ENCODE data around the gene COL28A1. TPM values are rescaled to one million over a fixed set of nuclear protein-coding genes. Genes with fewer than 3 reads are reported as not detected.

The COL28A1 gene
- polyA plus RNA-seq, 1 donor, result 4.0 TPM

- Histone ChIP-seq H3K27ac (ENCODE audit: low read length) (no peak overlapping the region), H3K27me3 (ENCODE audit: control insufficient read depth, insufficient read depth, low read length) (no peaks in the 10 kb centered on the region), H3K9me3 (ENCODE audit: control insufficient read depth, low read depth, low read length) (no peaks in the 10 kb centered on the region)
Measured at GRCh38 chr7:7542251-7542835, 6.7 kb upstream of the COL28A1 start.

GRCh38 chr7:7539711-7540110 lies 4.0 kb upstream of the COL28A1 start:
- no peaks in the 10 kb centered on the region for H3K36me3 ChIP-seq (ENCODE audit: control insufficient read depth, insufficient read depth, low read length)
- H3K4me1 ChIP-seq (ENCODE audit: control insufficient read depth, insufficient read depth, low read length), result no peaks in the 10 kb centered on the region
- H3K9me3 ChIP-seq (ENCODE audit: control insufficient read depth, low read depth, low read length), result no peaks in the 10 kb centered on the region
- H3K27me3 ChIP-seq (ENCODE audit: control insufficient read depth, insufficient read depth, low read length), result no peaks in the 10 kb centered on the region
- no peak overlapping the region for H3K27ac ChIP-seq (ENCODE audit: low read length)
- no peak for DNase-seq
- 76% methylated on average over 3 of the region's 4 CpGs for WGBS (ENCODE audit: insufficient coverage, low lambda C conversion rate)
- H3K4me3 ChIP-seq (ENCODE audit: low read length), result no peak overlapping the region

More at GRCh38 chr7:7542251-7542835, 6.7 kb upstream of the COL28A1 start:
- WGBS (ENCODE audit: insufficient coverage, low lambda C conversion rate), result 73% methylated on average over 3 of the region's 4 CpGs
- no peak for DNase-seq
- Histone ChIP-seq H3K36me3 (ENCODE audit: control insufficient read depth, insufficient read depth, low read length) (no peaks in the 10 kb centered on the region), H3K4me3 (ENCODE audit: low read length) (no peak overlapping the region), H3K4me1 (ENCODE audit: control insufficient read depth, insufficient read depth, low read length) (no peaks in the 10 kb centered on the region)

- Histone ChIP-seq H3K4me3 (ENCODE audit: low read length) (no peak overlapping the region), H3K27ac (ENCODE audit: low read length) (no peak overlapping the region), H3K36me3 (ENCODE audit: control insufficient read depth, insufficient read depth, low read length) (no peaks in the 10 kb centered on the region), H3K27me3 (ENCODE audit: control insufficient read depth, insufficient read depth, low read length) (no peaks in the 10 kb centered on the region), H3K4me1 (ENCODE audit: control insufficient read depth, insufficient read depth, low read length) (no peaks in the 10 kb centered on the region), H3K9me3 (ENCODE audit: control insufficient read depth, low read depth, low read length) (no peaks in the 10 kb centered on the region)
- no CpG with 5 or more reads among the region's 4 CpGs for WGBS (ENCODE audit: insufficient coverage, low lambda C conversion rate)
- no peak for DNase-seq
Measured at GRCh38 chr7:7539152-7539551, 3.5 kb upstream of the COL28A1 start.

GRCh38 chr7:7537711-7538110 lies 2.0 kb upstream of the COL28A1 start:
- no peaks in the 10 kb centered on the region for H3K9me3 ChIP-seq (ENCODE audit: control insufficient read depth, low read depth, low read length)
- H3K27ac ChIP-seq (ENCODE audit: low read length), result no peak overlapping the region
- no peaks in the 10 kb centered on the region for H3K27me3 ChIP-seq (ENCODE audit: control insufficient read depth, insufficient read depth, low read length)
- no peak for DNase-seq
- WGBS (ENCODE audit: insufficient coverage, low lambda C conversion rate), result 100% methylated on average over 2 of the region's 2 CpGs
- no peak overlapping the region for H3K4me3 ChIP-seq (ENCODE audit: low read length)
- H3K36me3 ChIP-seq (ENCODE audit: control insufficient read depth, insufficient read depth, low read length), result no peaks in the 10 kb centered on the region
- no peaks in the 10 kb centered on the region for H3K4me1 ChIP-seq (ENCODE audit: control insufficient read depth, insufficient read depth, low read length)

- H3K4me3 ChIP-seq (ENCODE audit: low read length), result no peak overlapping the region
- DNase-seq, result no peak
- H3K27ac ChIP-seq (ENCODE audit: low read length), result no peak overlapping the region
- H3K9me3 ChIP-seq (ENCODE audit: control insufficient read depth, low read depth, low read length), result no peaks in the 10 kb centered on the region
- no peaks in the 10 kb centered on the region for H3K27me3 ChIP-seq (ENCODE audit: control insufficient read depth, insufficient read depth, low read length)
- H3K36me3 ChIP-seq (ENCODE audit: control insufficient read depth, insufficient read depth, low read length), result no peaks in the 10 kb centered on the region
- no peaks in the 10 kb centered on the region for H3K4me1 ChIP-seq (ENCODE audit: control insufficient read depth, insufficient read depth, low read length)
- WGBS (ENCODE audit: insufficient coverage, low lambda C conversion rate), result 60% methylated on average over 1 of the region's 5 CpGs
Measured at GRCh38 chr7:7536396-7537019, 835 bp upstream of the COL28A1 start.

- Histone ChIP-seq H3K4me3 (ENCODE audit: low read length) (no peak overlapping the region), H3K27ac (ENCODE audit: low read length) (no peak overlapping the region), H3K36me3 (ENCODE audit: control insufficient read depth, insufficient read depth, low read length) (no peaks in the 10 kb centered on the region), H3K9me3 (ENCODE audit: control insufficient read depth, low read depth, low read length) (no peaks in the 10 kb centered on the region), H3K27me3 (ENCODE audit: control insufficient read depth, insufficient read depth, low read length) (no peaks in the 10 kb centered on the region), H3K4me1 (ENCODE audit: control insufficient read depth, insufficient read depth, low read length) (no peaks in the 10 kb centered on the region)
- DNase-seq, result no peak
- WGBS (ENCODE audit: insufficient coverage, low lambda C conversion rate), result 100% methylated on average over 2 of the region's 3 CpGs
Measured at GRCh38 chr7:7533831-7534430, 1.7 kb downstream of the COL28A1 start.

GRCh38 chr7:7529328-7529727 lies 6.3 kb downstream of the COL28A1 start:
- no peaks in the 10 kb centered on the region for H3K36me3 ChIP-seq (ENCODE audit: control insufficient read depth, insufficient read depth, low read length)
- H3K4me1 ChIP-seq (ENCODE audit: control insufficient read depth, insufficient read depth, low read length), result no peaks in the 10 kb centered on the region
- H3K4me3 ChIP-seq (ENCODE audit: low read length), result no peak overlapping the region
- no peaks in the 10 kb centered on the region for H3K9me3 ChIP-seq (ENCODE audit: control insufficient read depth, low read depth, low read length)
- H3K27ac ChIP-seq (ENCODE audit: low read length), result no peak overlapping the region
- H3K27me3 ChIP-seq (ENCODE audit: control insufficient read depth, insufficient read depth, low read length), result no peaks in the 10 kb centered on the region
- DNase-seq, result no peak
- WGBS (ENCODE audit: insufficient coverage, low lambda C conversion rate), result no CpG with 5 or more reads among the region's 4 CpGs

GRCh38 chr7:7527047-7527446 lies 8.6 kb downstream of the COL28A1 start:
- H3K9me3 ChIP-seq (ENCODE audit: control insufficient read depth, low read depth, low read length), result no peaks in the 10 kb centered on the region
- WGBS (ENCODE audit: insufficient coverage, low lambda C conversion rate), result no CpG with 5 or more reads among the region's 3 CpGs
- DNase-seq, result no peak
- no peak overlapping the region for H3K4me3 ChIP-seq (ENCODE audit: low read length)
- no peaks in the 10 kb centered on the region for H3K27me3 ChIP-seq (ENCODE audit: control insufficient read depth, insufficient read depth, low read length)
- H3K4me1 ChIP-seq (ENCODE audit: control insufficient read depth, insufficient read depth, low read length), result no peaks in the 10 kb centered on the region
- no peak overlapping the region for H3K27ac ChIP-seq (ENCODE audit: low read length)
- H3K36me3 ChIP-seq (ENCODE audit: control insufficient read depth, insufficient read depth, low read length), result no peaks in the 10 kb centered on the region

- H3K4me1 ChIP-seq (ENCODE audit: control insufficient read depth, insufficient read depth, low read length), result no peaks in the 10 kb centered on the region
- no peak overlapping the region for H3K4me3 ChIP-seq (ENCODE audit: low read length)
- H3K27ac ChIP-seq (ENCODE audit: low read length), result no peak overlapping the region
- H3K36me3 ChIP-seq (ENCODE audit: control insufficient read depth, insufficient read depth, low read length), result no peaks in the 10 kb centered on the region
- H3K27me3 ChIP-seq (ENCODE audit: control insufficient read depth, insufficient read depth, low read length), result no peaks in the 10 kb centered on the region
- WGBS (ENCODE audit: insufficient coverage, low lambda C conversion rate), result no CpG with 5 or more reads among the region's 2 CpGs
- DNase-seq, result no peak
- H3K9me3 ChIP-seq (ENCODE audit: control insufficient read depth, low read depth, low read length), result no peaks in the 10 kb centered on the region
Measured at GRCh38 chr7:7526006-7526405, 9.7 kb downstream of the COL28A1 start.

- Histone ChIP-seq H3K9me3 (ENCODE audit: control insufficient read depth, low read depth, low read length) (no peaks in the 10 kb centered on the region), H3K4me3 (ENCODE audit: low read length) (no peak overlapping the region), H3K27me3 (ENCODE audit: control insufficient read depth, insufficient read depth, low read length) (no peaks in the 10 kb centered on the region), H3K36me3 (ENCODE audit: control insufficient read depth, insufficient read depth, low read length) (no peaks in the 10 kb centered on the region), H3K27ac (ENCODE audit: low read length) (no peak overlapping the region), H3K4me1 (ENCODE audit: control insufficient read depth, insufficient read depth, low read length) (no peaks in the 10 kb centered on the region)
- DNase-seq, result peak in 1 of 2 donors; percentile 31
- WGBS (ENCODE audit: insufficient coverage, low lambda C conversion rate), result no CpG with 5 or more reads among the region's 3 CpGs
Measured at GRCh38 chr7:7524121-7524520, 11.6 kb downstream of the COL28A1 start.

- H3K4me1 ChIP-seq (ENCODE audit: control insufficient read depth, insufficient read depth, low read length), result peaks cover 5% of the 10 kb centered on the region
- no CpG with 5 or more reads among the region's 3 CpGs for WGBS (ENCODE audit: insufficient coverage, low lambda C conversion rate)
- H3K4me3 ChIP-seq (ENCODE audit: low read length), result no peak overlapping the region
- no peaks in the 10 kb centered on the region for H3K36me3 ChIP-seq (ENCODE audit: control insufficient read depth, insufficient read depth, low read length)
- no peaks in the 10 kb centered on the region for H3K9me3 ChIP-seq (ENCODE audit: control insufficient read depth, low read depth, low read length)
- no peak for DNase-seq
- no peak overlapping the region for H3K27ac ChIP-seq (ENCODE audit: low read length)
- H3K27me3 ChIP-seq (ENCODE audit: control insufficient read depth, insufficient read depth, low read length), result no peaks in the 10 kb centered on the region
Measured at GRCh38 chr7:7522421-7522820, 13.3 kb downstream of the COL28A1 start.

All from large intestine (tissue), 3 donors.